CD4-positive, CD25-positive, alpha-beta regulatory T cell (primary cell): Measurements from ENCODE around the gene GSTA2. TPM values are rescaled to one million over a fixed set of nuclear protein-coding genes. Genes with fewer than 3 reads are reported as not detected.
"Not testable (repeated sequence)": the region's sequence is repeated elsewhere in the genome, so short reads cannot be mapped to it uniquely, and the experiment has no call there.

ENCODE experiments used
- ATAC-seq, 2 donors: fragments of 150-1000 bp; cut with Tn5 transposase; one replicate each; pipeline ENCODE4 v1.10.0; 2021; ENCODE audit warnings: low read depth in 2 of 2, moderate number of reproducible peaks in 2 of 2, moderate library complexity in 1 of 2
- DNase-seq, 3 donors: peaks; one replicate each; pipeline versions ENCODE4 v3.0.0 to v3.0.0-alpha.2; 2012 to 2022; ENCODE audit warnings: mixed read lengths in 1 of 3
- H3K27ac ChIP-seq: one replicate; pipeline ENCODE4 v1.7.0; 2013; ENCODE audit warnings: mild to moderate bottlenecking, low read length; ENCODE audit not compliant: insufficient read depth, poor library complexity, severe bottlenecking
- H3K27me3 ChIP-seq: one replicate; pipeline ENCODE4 v1.7.0; 2013; ENCODE audit warnings: low read length; ENCODE audit not compliant: control insufficient read depth, insufficient read depth
- H3K36me3 ChIP-seq: one replicate; pipeline ENCODE4 v1.7.0; 2013; ENCODE audit warnings: mild to moderate bottlenecking, low read length, moderate library complexity; ENCODE audit not compliant: control insufficient read depth, insufficient read depth
- H3K4me1 ChIP-seq: 2 replicates; pipeline ENCODE4 v1.7.0; 2013; ENCODE audit warnings: mild to moderate bottlenecking, low read length; ENCODE audit not compliant: insufficient read depth, control insufficient read depth, poor library complexity, severe bottlenecking
- H3K4me3 ChIP-seq: one replicate; pipeline ENCODE4 v1.7.0; 2013; ENCODE audit warnings: low read depth, mild to moderate bottlenecking, low read length, moderate library complexity
- H3K9me3 ChIP-seq, 2 experiments: 1 replicate in 1 of 2; 2 replicates in 1 of 2; pipeline ENCODE4 v1.7.0; 2013; ENCODE audit warnings: low read length in 2 of 2, mild to moderate bottlenecking in 1 of 2, moderate library complexity in 1 of 2; ENCODE audit not compliant: control insufficient read depth in 2 of 2
- H3K27ac Mint-ChIP-seq, 3 donors: one replicate each; pipeline ENCODE4 v1.8.0; 2020 to 2022; ENCODE audit warnings: mild to moderate bottlenecking in 3 of 3, mixed read lengths in 3 of 3, moderate library complexity in 2 of 3
- H3K27me3 Mint-ChIP-seq: one replicate; pipeline ENCODE4 v1.8.0; 2022; ENCODE audit warnings: mild to moderate bottlenecking, mixed read lengths
- H3K36me3 Mint-ChIP-seq: one replicate; pipeline ENCODE4 v1.8.0; 2020; ENCODE audit warnings: mixed read lengths
- H3K4me1 Mint-ChIP-seq, 4 donors: one replicate each; pipeline ENCODE4 v1.8.0; 2020 to 2022; ENCODE audit warnings: mixed read lengths in 4 of 4, mild to moderate bottlenecking in 1 of 4
- H3K4me3 Mint-ChIP-seq, 4 donors: one replicate each; pipeline ENCODE4 v1.8.0; 2020 to 2022; ENCODE audit warnings: mild to moderate bottlenecking in 4 of 4, mixed read lengths in 4 of 4, moderate library complexity in 3 of 4
- H3K9me3 Mint-ChIP-seq, 7 donors: one replicate each; pipeline ENCODE4 v1.8.0; 2020 to 2022; ENCODE audit warnings: mixed read lengths in 7 of 7, mild to moderate bottlenecking in 3 of 7, moderate library complexity in 2 of 7
- polyA plus RNA-seq, 4 donors: library from polyadenylated mRNA; unstranded; fragments of 300-500 nt; fragmentation: Illumina TruSeq; gene quantifications; one replicate each; pipeline ENCODE4 v1.2.3, GENCODE V29; 2021
- total RNA-seq: library from RNA; stranded (reverse); gene quantifications from one replicate; pipeline ENCODE4 v1.2.3, GENCODE V29; 2022

GSTA2 gene
- total and polyA plus RNA-seq, 5 donors from 2014 or later: not detected

GRCh38 chr6:52790861-52791260 is 27.6 kb upstream of the GSTA2 start:
- Mint-ChIP-seq H3K27ac (peak overlapping the region in 1 of 3 donors; percentile 43), H3K9me3 (peaks cover 0 to 2% (median 0%) of the 10 kb centered on the region in 7 donors), H3K4me1 (no peaks in the 10 kb centered on the region), H3K27me3 (peaks cover 10% of the 10 kb centered on the region), H3K36me3 (no peaks in the 10 kb centered on the region), H3K4me3 (no peak overlapping the region)
- Histone ChIP-seq H3K27ac (no peak overlapping the region), H3K4me3 (no peak overlapping the region), H3K9me3 (no peaks in the 10 kb centered on the region), H3K27me3 (no peaks in the 10 kb centered on the region), H3K4me1 (no peaks in the 10 kb centered on the region), H3K36me3 (no peaks in the 10 kb centered on the region)
- DNase-seq (no peak), ATAC-seq (no peak)

GRCh38 chr6:52789658-52790057 is 26.4 kb upstream of the GSTA2 start:
- H3K4me3 ChIP-seq, DNase-seq, H3K27ac ChIP-seq, H3K36me3 Mint-ChIP-seq, H3K27me3 Mint-ChIP-seq, ATAC-seq, H3K9me3 Mint-ChIP-seq, H3K27me3 ChIP-seq, H3K27ac Mint-ChIP-seq, H3K36me3 ChIP-seq, H3K4me3 Mint-ChIP-seq, H3K9me3 ChIP-seq, H3K4me1 ChIP-seq, H3K4me1 Mint-ChIP-seq: not testable (repeated sequence)

- no peak overlapping the region for H3K27ac Mint-ChIP-seq
- peak in 1 of 3 donors; percentile 43 for DNase-seq
- H3K36me3 Mint-ChIP-seq: no peaks in the 10 kb centered on the region
- no peaks in the 10 kb centered on the region for H3K9me3 ChIP-seq
- no peaks in the 10 kb centered on the region for H3K36me3 ChIP-seq
- peaks cover 10% of the 10 kb centered on the region for H3K27me3 Mint-ChIP-seq
- H3K9me3 Mint-ChIP-seq: peaks cover 0 to 2% (median 0%) of the 10 kb centered on the region in 7 donors
- H3K4me3 ChIP-seq: no peak overlapping the region
- H3K27me3 ChIP-seq: no peaks in the 10 kb centered on the region
- H3K4me3 Mint-ChIP-seq: no peak overlapping the region
- no peaks in the 10 kb centered on the region for H3K4me1 Mint-ChIP-seq
- ATAC-seq: no peak
- H3K27ac ChIP-seq: no peak overlapping the region
- no peaks in the 10 kb centered on the region for H3K4me1 ChIP-seq
Measured at GRCh38 chr6:52788478-52788877, 25.2 kb upstream of the GSTA2 start.

- Histone ChIP-seq H3K4me1 (no peaks in the 10 kb centered on the region), H3K27me3 (no peaks in the 10 kb centered on the region), H3K9me3 (no peaks in the 10 kb centered on the region), H3K36me3 (no peaks in the 10 kb centered on the region), H3K27ac (no peak overlapping the region), H3K4me3 (no peak overlapping the region)
- DNase-seq: no peak
- H3K4me3 Mint-ChIP-seq: no peak overlapping the region
- H3K27me3 Mint-ChIP-seq: peaks cover 10% of the 10 kb centered on the region
- no peaks in the 10 kb centered on the region for H3K9me3 Mint-ChIP-seq
- H3K27ac Mint-ChIP-seq: no peak overlapping the region
- no peak for ATAC-seq
- no peaks in the 10 kb centered on the region for H3K36me3 Mint-ChIP-seq
- no peaks in the 10 kb centered on the region for H3K4me1 Mint-ChIP-seq
Measured at GRCh38 chr6:52787917-52788316, 24.6 kb upstream of the GSTA2 start.

- no peak overlapping the region for H3K4me3 Mint-ChIP-seq
- H3K4me1 ChIP-seq: no peaks in the 10 kb centered on the region
- H3K9me3 ChIP-seq: no peaks in the 10 kb centered on the region
- H3K36me3 Mint-ChIP-seq: no peaks in the 10 kb centered on the region
- H3K27me3 ChIP-seq: no peaks in the 10 kb centered on the region
- H3K36me3 ChIP-seq: no peaks in the 10 kb centered on the region
- no peak overlapping the region for H3K27ac ChIP-seq
- H3K4me3 ChIP-seq: no peak overlapping the region
- H3K27me3 Mint-ChIP-seq: peaks cover 10% of the 10 kb centered on the region
- no peak overlapping the region for H3K27ac Mint-ChIP-seq
- DNase-seq: no peak
- ATAC-seq: no peak
- H3K9me3 Mint-ChIP-seq: peaks cover 0 to 2% (median 0%) of the 10 kb centered on the region in 7 donors
- H3K4me1 Mint-ChIP-seq: no peaks in the 10 kb centered on the region
Measured at GRCh38 chr6:52786249-52786956, 23.1 kb upstream of the GSTA2 start.

GRCh38 chr6:52782696-52783274 is 19.5 kb upstream of the GSTA2 start:
- H3K4me1 ChIP-seq, H3K27me3 Mint-ChIP-seq, H3K4me3 Mint-ChIP-seq, H3K27ac ChIP-seq, H3K27me3 ChIP-seq, H3K4me1 Mint-ChIP-seq, H3K4me3 ChIP-seq, H3K9me3 Mint-ChIP-seq, ATAC-seq, H3K9me3 ChIP-seq, DNase-seq, H3K36me3 Mint-ChIP-seq, H3K27ac Mint-ChIP-seq, H3K36me3 ChIP-seq: not testable (repeated sequence)

GRCh38 chr6:52782209-52782608 is 18.9 kb upstream of the GSTA2 start:
- not testable (repeated sequence) for H3K27me3 ChIP-seq, ATAC-seq, H3K4me3 ChIP-seq, H3K4me1 ChIP-seq, H3K4me1 Mint-ChIP-seq, H3K27ac Mint-ChIP-seq, H3K36me3 Mint-ChIP-seq, H3K36me3 ChIP-seq, H3K27ac ChIP-seq, H3K9me3 ChIP-seq, H3K9me3 Mint-ChIP-seq, DNase-seq, H3K4me3 Mint-ChIP-seq, H3K27me3 Mint-ChIP-seq

GRCh38 chr6:52779237-52779636 is 16.0 kb upstream of the GSTA2 start:
- no peaks in the 10 kb centered on the region for H3K4me1 ChIP-seq
- H3K9me3 Mint-ChIP-seq: peaks cover 0 to 4% (median 0%) of the 10 kb centered on the region in 7 donors

More at GRCh38 chr6:52779237-52779636, 16.0 kb upstream of the GSTA2 start:
- no peak for DNase-seq
- no peak overlapping the region for H3K27ac Mint-ChIP-seq
- H3K4me3 ChIP-seq: no peak overlapping the region
- peaks cover 4% of the 10 kb centered on the region for H3K27me3 Mint-ChIP-seq
- H3K27ac ChIP-seq: no peak overlapping the region
- no peak overlapping the region for H3K4me3 Mint-ChIP-seq
- no peaks in the 10 kb centered on the region for H3K4me1 Mint-ChIP-seq
- H3K27me3 ChIP-seq: no peaks in the 10 kb centered on the region
- H3K36me3 ChIP-seq: no peaks in the 10 kb centered on the region
- ATAC-seq: no peak
- no peaks in the 10 kb centered on the region for H3K9me3 ChIP-seq
- no peaks in the 10 kb centered on the region for H3K36me3 Mint-ChIP-seq
